Stimulated activated naive CD4-positive, alpha-beta T cell (primary cell): Measurements from ENCODE around the gene OR2K2.
A peak's percentile ranks its signal among the peaks of the same experiment; 100 is the strongest.
"Not testable (repeated sequence)": the region's sequence is repeated elsewhere in the genome, so short reads cannot be mapped to it uniquely, and the experiment has no call there.

Experiments used
- DNase-seq, 6 experiments: peaks; one replicate each; lab custom pipeline; 2025; lab: John Stamatoyannopoulos, UW

Gene OR2K2

DNA sequence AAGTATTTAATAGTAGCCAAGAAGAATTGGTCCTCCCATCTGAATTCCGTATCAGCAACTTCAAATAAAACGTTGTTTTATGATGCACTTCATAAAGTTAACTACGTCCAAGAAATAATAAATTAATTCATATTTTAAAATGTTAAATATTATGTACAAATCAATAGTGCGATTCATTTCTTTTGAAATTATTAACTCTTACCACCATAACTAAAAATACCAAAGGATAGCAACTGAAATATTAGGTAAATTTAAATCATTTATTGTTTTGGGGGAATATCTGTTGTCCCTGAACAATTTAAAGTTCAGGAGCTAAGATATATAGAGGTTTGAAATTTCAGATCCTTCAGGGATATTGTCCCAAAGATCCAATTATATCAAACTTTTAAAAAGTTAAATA, at the start of gene OR2K2:
Gene OR2K2 (minus strand): TSS at position 101 of the 400 bp plus-strand sequence. CDS start 1,791 bp downstream, outside the sequence.
- no peak for DNase-seq

GRCh38 chr9:111375817-111376564, 46.0 kb upstream of the OR2K2 start:
- no peak for DNase-seq

DNA sequence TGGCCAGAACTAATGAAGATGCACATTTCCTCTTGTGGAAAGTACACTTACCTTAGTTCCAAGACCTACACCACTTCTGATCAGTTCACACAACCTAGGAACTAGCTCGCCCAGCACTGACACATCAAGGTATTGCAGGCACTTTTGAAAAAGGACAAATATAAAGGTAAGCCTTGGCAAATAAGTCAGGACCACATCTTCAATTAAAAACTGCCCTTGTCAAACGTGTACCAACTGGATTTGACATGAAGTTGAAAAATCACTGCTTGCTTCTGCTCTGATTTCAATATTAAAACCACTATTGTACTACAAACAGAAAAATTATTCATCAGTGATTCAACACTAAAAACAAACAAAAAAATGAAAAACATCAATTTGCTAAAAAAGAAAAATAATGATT, 45.0 kb upstream of the OR2K2 start:
- DNase-seq: no peak

DNA sequence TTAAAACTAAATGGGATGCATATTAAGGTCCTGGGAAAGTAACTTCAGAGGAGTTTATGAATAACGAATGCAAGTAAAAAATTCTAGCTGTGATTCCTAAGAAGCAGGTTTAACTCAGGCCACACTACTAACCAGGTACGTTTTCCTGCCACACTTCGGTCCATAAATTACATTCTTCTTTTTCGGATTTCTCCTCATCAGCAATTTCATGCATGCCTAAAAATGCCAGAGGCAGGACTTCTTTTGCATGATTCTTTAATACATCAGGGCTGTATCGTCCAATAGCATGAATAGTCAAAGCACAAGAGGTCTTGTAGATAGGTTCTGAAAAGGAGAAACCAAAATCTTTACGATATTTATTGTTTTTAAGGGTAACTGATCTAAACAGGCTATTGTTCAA, 42.3 kb upstream of the OR2K2 start:
- DNase-seq: no peak

- no peak for DNase-seq
These were observed 37.0 kb upstream of the OR2K2 start for GRCh38 chr9:111366978-111367377.

GRCh38 chr9:111362526-111362925, 32.5 kb upstream of the OR2K2 start:
- no peak for DNase-seq

- no peak for DNase-seq
These were observed 30.9 kb upstream of the OR2K2 start for GRCh38 chr9:111360881-111361280.

DNA sequence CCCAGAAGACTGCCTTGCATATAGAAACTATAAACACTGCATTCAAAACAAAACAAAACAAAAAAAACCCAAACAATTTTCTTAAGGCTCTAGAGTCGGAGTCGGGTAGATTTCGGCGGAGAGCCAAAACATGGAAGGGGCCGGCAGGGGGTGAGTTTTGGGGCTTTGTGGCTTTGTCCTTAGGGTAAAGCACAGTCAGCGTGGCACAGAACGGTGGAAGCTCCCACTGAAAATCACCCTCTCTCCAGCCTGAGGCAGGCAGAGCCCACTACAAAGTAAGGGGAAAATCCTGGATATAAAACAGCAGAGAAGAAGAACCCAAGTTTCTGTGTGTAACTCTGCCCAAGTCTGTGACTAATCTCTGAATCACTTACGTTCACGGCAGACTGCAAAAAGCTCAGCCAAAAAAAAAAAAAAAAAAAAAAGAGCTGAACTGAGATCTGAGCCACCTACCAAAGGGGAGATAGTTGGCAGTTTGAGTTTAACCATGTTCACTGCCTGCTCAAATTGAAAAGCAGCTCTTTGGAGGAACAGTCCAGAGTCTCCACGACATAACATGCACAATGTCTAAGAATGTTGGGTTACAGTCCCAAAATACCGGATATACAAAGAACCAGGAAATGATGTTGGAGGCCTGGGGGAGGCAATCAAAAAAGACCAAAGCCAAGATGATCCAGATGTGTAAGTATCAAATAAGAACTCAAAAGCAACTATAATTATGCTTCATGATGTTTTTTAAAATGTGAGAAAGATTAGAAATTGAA, 26.6 kb upstream of the OR2K2 start:
- no peak for DNase-seq

DNA sequence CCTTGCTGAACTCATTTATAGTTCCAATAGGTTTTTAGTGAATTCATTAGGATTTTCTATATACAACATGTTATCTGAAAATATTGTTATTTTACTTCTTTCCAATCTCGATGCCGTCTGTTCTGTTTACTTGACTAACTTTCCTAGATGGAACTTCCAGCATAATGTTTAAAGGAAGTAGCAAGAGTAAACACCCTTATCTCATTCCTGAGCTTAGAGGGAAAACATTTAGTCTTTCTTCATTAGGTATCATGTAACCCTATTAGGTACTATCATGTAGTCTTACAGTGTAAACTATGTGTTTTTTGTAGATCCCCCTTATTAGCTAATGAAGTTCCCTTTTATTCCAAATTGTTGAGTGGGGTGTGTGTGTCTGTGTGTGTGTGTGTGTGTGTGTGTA, 22.5 kb upstream of the OR2K2 start:
- no peak for DNase-seq

DNA sequence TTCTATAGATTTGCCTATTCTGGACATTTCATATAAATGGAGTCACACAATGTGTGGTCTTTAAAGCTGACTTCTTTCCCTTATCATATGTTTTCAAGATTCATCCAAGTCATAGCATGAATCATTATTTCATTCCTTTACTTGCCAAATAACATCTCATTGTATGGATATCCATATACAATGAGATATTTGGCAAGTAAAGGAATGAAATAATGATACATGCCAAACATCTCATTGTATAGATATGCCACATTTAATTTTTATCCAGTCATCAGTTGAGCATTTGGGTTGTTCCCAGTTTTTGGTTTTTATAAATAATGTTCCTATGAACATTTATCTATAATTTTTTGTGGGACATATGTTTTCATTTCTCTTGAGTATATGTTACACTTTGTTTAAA, 20.5 kb upstream of the OR2K2 start:
- DNase-seq: no peak

DNA sequence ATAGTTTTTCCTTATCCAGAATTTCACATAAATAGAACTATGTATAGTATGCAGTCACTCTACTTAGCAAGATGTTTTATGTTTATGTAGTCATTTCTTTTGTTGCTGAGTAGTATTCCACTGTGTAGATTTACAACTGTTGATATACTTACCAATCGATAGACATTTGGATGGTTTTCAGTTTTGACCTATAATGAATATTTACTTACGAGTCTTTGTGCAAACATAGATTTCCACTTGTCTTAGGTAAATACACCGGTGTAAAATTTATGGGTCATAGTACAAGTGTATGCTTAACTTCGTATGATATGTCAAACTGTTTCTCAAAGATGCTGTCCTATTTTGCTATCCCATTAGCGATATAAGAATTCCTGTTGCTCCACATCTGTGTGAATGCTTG, 19.7 kb upstream of the OR2K2 start:
- no peak for DNase-seq

DNA sequence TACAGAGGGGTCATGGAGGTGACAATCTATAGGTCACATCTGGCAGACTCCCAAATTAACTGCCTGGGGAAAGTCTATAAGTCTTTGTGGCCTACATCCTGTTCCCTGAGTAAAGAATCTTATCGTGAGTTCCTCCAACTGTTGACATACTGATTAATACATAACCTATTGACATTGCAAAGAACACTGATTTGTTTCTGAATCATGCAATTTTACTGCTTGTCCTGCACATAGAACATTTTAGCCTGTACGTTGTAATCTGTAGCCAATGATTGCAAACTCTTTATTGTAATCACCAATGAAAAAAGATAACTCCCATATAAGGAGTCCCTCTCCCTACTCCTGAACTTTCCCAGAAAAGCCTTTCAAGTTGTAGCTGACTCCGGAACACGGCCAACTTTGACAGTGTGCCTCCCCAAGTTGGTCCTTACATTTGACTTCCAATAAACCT, 18.8 kb upstream of the OR2K2 start:
- DNase-seq: no peak

DNA sequence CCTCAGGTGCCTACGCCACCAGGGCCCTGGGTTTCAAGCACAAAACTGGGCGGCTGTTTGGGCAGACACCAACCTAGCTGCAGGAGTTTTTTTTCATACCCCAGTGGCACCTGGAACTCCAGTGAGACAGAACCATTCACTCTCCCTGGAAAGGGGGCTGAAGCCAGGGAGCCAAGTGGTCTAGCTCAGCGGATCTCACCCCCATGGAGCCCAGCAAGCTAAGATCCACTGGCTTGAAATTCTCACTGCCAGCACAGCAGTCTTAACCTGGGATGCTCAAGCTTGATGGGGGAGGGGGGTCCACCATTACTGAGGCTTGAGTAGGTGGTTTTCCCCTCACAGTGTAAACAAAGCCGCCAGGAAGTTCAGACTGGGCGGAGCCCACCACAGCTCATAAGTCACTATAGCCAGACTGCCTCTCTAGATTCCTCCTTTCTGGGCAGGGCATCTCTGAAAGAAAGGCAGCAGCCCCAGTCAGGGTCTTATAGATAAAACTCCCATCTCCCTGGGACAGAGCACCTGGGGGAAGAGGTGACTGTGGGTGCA, 4.4 kb upstream of the OR2K2 start:
- not testable (repeated sequence) for DNase-seq

DNA sequence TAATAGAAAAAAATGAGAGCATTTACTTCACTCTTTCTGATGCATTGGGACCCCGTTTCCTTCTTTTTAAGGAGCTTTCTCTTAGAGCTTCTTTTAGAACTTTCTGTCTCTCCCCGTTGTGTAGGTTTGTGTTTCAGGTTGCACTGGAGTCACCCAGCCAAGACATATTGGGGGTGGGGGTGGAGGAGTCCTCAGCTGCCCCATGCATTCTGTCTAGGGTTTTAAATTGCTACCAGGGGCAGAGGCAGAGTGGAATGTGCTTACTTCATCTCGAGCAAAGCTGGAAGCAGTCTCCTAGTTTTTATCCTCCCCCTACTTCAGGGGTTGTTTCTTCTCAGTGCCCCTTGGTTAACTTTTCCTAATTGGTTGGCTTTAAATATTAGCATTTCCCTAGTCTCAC, 9.4 kb downstream of the OR2K2 start:
- DNase-seq: no peak

GRCh38 chr9:111316796-111317195, 13.2 kb downstream of the OR2K2 start:
- no peak for DNase-seq

DNA sequence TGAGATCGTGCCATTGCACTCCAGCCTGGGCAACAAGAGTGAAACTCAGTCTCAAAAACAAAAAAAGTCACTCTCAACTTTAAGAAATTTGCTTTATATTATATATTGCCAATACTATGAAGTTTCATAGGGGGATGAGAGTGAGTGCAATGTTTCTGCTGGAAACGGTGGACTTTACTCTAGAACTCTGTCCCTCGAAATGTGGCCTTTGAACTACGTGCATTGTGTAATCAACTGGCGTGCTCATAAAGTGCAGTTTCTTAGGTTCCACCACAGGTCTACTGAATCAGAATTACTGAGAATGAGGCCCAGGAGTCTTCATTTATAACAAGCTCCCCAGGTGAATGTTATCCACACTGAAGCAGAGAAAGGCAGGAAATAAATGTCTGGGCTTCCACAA, 24.1 kb downstream of the OR2K2 start:
- no peak for DNase-seq

- not testable (repeated sequence) for DNase-seq
These were observed 26.0 kb downstream of the OR2K2 start for GRCh38 chr9:111304000-111304399.

DNA sequence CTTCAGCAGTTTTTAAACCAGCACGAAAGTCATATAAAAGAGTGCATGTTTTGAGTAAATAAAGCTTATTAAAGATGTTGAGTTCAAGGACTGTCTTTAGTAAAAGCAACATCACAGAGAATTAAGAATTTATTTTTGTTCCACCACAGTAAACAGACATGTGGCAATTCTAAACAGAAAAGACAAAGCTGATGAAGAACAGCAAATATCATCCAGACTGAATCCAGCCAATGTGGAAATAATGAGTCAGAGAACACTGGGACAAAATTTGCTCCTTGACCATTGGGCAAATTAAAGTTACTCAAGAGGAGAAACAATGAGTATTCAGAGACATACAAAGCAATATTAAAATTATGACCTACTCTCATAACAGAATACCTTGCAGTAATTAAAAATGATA, 28.8 kb downstream of the OR2K2 start:
- no peak for DNase-seq

- no peak for DNase-seq
These were observed 29.8 kb downstream of the OR2K2 start for GRCh38 chr9:111300140-111300735.

DNA sequence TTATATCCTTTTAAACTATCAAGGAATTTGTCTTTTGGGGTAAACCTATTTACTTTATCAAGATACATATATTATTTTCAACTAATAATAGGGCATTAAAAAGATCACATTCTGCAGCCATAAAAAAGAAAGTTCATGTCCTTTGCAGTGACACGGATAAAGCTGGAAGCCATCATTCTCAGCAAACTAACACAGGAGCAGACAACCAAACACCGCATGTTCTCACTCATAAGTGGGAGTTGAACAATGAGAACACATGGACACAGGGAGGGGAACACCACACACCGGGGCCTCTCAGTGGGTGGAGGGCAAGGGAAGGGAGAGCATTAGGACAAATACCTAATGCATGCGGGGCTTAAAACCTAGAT, 30.4 kb downstream of the OR2K2 start:
- DNase-seq: not testable (repeated sequence)

DNA sequence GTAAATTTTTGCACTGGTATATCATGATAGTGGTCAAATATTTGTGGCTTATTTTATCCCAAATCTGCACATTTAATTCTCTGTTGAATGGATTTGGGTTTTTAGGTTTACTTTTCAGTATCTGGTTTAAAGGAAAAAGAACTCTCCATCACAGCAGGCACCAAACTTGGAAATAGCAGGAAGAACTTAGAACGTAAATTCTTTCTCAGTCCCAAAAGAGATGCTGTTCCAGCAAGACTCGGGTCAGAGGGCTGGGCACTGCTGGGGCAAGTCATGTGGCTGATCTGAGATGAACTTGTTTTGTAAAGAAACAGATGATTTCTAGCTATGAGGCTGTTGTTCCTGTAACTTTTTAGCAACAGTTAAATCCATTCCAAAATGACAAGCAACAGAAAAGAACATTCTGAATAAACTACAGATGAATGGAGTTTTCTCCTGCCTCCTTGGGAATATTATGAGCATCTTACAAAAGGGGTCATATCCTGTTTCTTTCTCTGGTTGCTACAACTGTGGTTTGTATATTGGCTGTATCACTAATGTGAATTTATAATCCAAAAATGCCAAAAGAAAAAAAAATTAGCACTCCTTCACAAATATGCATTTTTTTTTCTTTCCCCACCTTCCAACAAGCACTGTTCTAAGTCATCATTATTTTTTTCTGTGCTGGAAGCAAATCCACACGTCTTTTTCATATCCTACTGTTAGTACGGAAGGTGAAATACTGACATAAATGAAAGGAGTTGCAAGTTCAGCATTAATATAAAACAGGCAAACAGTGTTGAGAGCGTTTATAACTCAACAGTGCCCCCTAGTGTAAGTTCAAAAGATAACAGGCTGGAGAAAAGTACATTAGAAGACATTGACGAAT, 31.1 kb downstream of the OR2K2 start:
- peak in 2 of 6 experiments; percentile 9 to 23 for DNase-seq

- DNase-seq: no peak
These were observed 31.9 kb downstream of the OR2K2 start for GRCh38 chr9:111298111-111298510.
